GM06990 (cell line): ENCODE measurements around the gene CARD19.

Source experiments
- DNase-seq: peaks from one replicate; pipeline ENCODE4 v3.0.0-alpha.2; 2011; ENCODE audit not compliant: insufficient read length; ENCODE audit errors: extremely low read depth
- H3K27me3 ChIP-seq: replicated peaks from 2 replicates; pipeline ENCODE4 v1.6.0; 2011; ENCODE audit warnings: low read length; ENCODE audit not compliant: control insufficient read depth, insufficient read depth
- H3K36me3 ChIP-seq: 2 replicates; pipeline ENCODE4 v1.5.1; 2011; ENCODE audit warnings: low read length; ENCODE audit not compliant: control insufficient read depth, insufficient read depth
- H3K4me3 ChIP-seq: replicated peaks from 2 replicates; pipeline ENCODE4 v1.5.1; 2011; ENCODE audit warnings: low read depth, mild to moderate bottlenecking, control low read depth, low read length
- TF ChIP-seq, protein P1 (sequence below): IDR thresholded peaks from 2 replicates; pipeline ENCODE4 v1.5.1; 2011; ENCODE audit warnings: low read length, control low read depth, mild to moderate bottlenecking, inconsistent platforms; ENCODE audit not compliant: insufficient read depth, poor library complexity, severe bottlenecking

The CARD19 gene

DNA sequence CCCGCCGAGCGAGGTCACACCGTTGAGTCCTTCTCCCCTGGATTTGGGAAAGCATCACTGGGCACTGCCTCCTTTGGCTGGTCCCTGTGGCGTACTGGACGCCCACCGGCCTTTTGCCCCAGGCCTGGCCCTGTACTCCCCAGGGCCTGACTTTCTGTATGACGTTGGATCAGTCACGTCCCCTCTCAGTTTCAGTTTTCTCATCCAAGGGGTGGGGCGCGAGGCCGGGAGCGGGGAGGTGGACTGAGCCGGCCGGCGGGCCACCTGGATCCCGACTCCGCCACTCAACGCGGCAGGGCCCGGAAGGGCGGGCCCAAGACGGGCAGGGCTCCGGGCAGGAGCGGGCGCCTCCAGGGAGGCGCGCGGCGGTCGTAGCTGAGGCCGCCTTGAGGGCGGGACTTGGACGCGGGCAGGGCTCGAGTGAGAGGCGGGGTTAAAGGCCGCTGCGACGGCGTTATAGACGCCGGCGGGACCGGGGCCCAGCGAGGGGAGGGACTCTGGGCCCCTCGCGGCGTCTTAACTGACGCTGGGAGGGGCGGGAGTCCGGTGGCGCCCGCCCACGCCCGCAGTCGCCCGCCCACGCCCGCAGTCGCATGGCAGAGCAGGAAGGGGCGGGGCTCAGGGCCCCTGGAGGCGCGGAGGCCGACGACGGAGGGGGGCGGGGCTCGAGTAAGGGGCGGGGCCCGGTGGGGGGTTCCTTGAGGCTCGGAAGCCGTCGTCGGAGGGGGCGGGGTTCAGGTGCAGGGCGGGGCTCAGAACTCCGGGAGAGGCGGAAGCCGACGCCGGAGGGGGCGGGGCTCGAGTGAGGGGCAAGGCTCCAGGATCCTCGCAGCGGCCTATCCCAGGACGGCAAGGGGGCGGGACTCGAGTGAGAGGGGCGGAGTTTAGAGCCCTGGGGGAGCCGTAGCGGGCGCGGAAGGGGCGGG, 549 bp upstream of the CARD19 start:
- H3K4me3 ChIP-seq = peak overlapping the region; percentile 63
- peak; percentile 98 for DNase-seq
- H3K27me3 ChIP-seq = no peaks in the 10 kb centered on the region
- H3K36me3 ChIP-seq = no peaks in the 10 kb centered on the region
- TF ChIP-seq, protein P1, sequence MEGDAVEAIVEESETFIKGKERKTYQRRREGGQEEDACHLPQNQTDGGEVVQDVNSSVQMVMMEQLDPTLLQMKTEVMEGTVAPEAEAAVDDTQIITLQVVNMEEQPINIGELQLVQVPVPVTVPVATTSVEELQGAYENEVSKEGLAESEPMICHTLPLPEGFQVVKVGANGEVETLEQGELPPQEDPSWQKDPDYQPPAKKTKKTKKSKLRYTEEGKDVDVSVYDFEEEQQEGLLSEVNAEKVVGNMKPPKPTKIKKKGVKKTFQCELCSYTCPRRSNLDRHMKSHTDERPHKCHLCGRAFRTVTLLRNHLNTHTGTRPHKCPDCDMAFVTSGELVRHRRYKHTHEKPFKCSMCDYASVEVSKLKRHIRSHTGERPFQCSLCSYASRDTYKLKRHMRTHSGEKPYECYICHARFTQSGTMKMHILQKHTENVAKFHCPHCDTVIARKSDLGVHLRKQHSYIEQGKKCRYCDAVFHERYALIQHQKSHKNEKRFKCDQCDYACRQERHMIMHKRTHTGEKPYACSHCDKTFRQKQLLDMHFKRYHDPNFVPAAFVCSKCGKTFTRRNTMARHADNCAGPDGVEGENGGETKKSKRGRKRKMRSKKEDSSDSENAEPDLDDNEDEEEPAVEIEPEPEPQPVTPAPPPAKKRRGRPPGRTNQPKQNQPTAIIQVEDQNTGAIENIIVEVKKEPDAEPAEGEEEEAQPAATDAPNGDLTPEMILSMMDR = no peak

DNA sequence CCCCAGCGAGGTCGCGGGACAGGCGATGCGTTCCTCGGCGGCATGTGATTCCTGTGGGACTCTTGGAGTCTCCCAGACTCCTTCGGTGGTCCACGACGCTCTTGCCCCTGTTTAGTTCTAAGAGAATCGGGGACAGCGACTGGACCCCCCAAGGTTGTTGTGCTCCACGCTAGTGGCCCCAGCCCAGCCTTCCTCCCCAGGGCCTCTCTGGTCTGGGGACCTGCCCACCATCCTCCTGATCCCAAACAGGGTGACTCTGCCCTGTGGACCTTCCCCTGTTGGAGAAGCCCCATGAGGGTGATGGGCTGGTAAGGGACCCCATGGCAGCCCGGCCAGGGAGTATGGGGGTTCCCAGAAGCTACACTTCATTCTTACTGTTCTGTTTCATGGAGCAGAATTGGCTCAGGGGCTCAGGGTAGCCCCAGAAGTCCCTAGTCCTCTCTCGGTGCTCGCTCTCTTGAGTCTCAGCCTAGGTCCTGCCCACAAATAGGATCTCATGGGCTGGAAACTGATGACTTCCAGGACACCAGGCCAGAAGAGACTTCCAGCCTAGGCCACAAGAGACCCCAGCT, 880 bp downstream of the CARD19 start:
- no peaks in the 10 kb centered on the region for H3K36me3 ChIP-seq
- TF ChIP-seq, protein P1 = no peak
- H3K27me3 ChIP-seq = no peaks in the 10 kb centered on the region
- no peak for DNase-seq
- peak overlapping the region; percentile 77 for H3K4me3 ChIP-seq

DNA sequence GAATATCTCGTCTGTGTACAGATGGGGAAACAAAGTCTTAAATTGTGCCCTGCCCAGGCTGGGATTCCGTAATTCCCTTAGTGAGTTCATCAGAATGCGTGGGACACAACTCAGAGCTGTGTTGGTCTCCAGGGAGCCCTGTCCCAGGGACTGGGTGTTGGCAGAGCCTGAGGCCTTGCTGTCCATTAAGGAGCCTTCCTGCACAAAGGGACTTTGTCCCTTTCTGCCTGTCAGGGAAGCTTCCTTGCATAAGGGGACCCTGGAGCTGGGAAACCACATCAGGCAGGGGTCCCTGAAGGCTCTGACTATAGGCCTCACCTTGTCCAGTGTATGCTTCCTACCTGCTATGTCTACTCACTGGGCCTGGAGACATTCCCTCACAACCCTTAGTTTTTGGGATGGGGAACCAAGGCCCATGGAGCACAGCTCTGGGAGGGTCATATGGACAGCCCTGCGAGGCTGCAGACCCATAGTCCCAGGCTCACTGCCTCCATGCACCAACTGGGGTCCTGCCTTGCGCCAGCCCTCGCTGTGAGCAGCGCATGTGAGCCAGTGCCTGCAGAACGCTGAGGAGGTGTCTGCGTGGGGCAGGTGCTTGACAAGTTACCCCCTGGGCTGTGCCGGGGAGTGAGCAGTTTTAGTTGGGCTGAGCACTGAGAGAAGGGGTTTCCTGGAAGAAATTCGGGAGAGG, 1.6 kb downstream of the CARD19 start:
- TF ChIP-seq, protein P1 = no peak
- Histone ChIP-seq H3K27me3 (no peaks in the 10 kb centered on the region), H3K36me3 (no peaks in the 10 kb centered on the region), H3K4me3 (no peak overlapping the region)
- no peak for DNase-seq

DNA sequence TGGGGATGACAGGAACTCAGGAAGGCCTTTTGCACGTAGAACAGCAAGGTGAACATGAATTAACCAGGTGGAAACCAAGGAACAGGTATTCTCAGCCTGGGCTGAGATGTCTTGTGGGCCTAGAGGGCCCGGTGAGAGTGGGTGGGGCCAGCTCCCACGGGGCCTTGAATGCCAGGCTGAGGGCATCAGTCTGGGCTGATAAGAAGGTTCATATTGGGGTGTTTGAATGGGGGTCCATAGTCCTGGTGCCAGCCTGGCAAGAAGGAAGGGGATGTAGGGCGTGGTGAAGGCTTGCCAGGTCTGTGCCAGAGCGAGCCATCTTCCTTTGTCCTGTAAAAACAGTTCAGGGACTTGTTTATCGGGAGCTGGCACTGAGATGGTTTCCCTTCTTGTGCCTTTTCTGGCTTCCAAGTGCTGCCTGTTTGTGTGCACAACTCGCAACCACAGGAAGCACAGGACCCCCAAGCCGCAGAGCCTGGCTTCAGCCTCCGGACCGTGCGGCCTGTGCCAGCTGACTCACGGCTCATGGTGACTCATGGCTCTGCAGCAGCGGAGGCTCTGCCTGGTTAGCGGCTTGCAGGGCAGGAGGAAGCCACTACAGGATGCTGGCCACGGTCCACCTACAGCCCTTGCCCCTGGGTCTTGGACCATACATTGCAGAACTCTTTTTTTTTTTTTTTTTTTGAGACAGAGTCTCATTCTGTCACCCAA, 2.4 kb downstream of the CARD19 start:
- TF ChIP-seq, protein P1 = no peak
- DNase-seq = peak; percentile 52

DNA sequence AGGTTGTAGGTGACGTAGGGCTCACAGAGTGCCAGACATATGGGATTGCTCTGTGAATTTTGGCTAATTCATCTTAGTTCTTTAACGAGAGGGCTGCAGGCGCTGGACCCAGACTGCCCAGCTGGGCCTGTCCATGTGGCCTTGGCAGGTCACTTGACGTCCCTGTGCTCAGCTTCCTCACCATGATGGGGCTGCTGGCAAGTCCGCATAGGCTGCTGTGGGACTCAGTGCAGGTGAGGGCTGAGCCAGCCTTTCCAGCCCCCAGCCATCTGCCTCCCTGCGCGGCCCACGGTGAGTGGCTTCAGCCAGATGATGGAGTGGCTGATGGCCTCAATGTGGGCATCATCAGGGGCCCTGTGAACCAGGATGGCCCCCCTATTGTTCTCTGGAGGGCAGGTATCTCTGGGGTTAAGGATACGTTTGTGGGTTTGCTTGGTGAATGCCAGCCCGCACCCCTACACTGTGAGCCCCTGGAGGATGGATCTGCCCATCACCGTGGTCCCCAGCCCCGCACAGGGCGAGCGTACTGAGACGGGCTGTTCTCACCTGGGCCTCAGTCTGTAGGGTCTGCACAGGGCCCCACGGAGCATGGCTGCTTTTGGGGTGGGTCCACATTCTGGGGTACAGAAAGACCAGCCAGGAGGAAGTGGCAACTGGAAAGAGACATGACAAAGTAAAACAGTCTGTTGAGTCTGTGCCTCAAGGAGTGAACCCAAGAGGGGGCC, 3.7 kb downstream of the CARD19 start:
- Histone ChIP-seq H3K36me3 (no peaks in the 10 kb centered on the region), H3K27me3 (no peaks in the 10 kb centered on the region), H3K4me3 (no peak overlapping the region)
- TF ChIP-seq, protein P1 = no peak
- no peak for DNase-seq

More for the DNA sequence above, 2.4 kb downstream of the CARD19 start:
- no peaks in the 10 kb centered on the region for H3K36me3 ChIP-seq
- H3K27me3 ChIP-seq = no peaks in the 10 kb centered on the region
- no peak overlapping the region for H3K4me3 ChIP-seq
